IPS-18c (cell line): Measurements from ENCODE around the gene ZDHHC13.

Experiments
- H3K4me3 ChIP-seq: 2 replicates; pipeline ENCODE4 v1.7.0; 2013; ENCODE audit warnings: low read depth, mild to moderate bottlenecking, low read length, moderate library complexity; ENCODE audit not compliant: insufficient read depth
- H3K9me3 ChIP-seq: one replicate; pipeline ENCODE4 v1.6.1; 2013; ENCODE audit warnings: mild to moderate bottlenecking, low read length, moderate library complexity; ENCODE audit not compliant: control insufficient read depth, insufficient read depth

The ZDHHC13 gene

GRCh38 chr11:19216709-19217374 lies 99.9 kb downstream of the ZDHHC13 start:
- Histone ChIP-seq H3K9me3 (no peaks in the 10 kb centered on the region), H3K4me3 (no peak overlapping the region)

GRCh38 chr11:19218216-19218615 lies 101.2 kb downstream of the ZDHHC13 start:
- Histone ChIP-seq H3K4me3 (no peak overlapping the region), H3K9me3 (no peaks in the 10 kb centered on the region)

- H3K9me3 ChIP-seq: no peaks in the 10 kb centered on the region
- no peak overlapping the region for H3K4me3 ChIP-seq
Observed at GRCh38 chr11:19218786-19219460, 102.0 kb downstream of the ZDHHC13 start.

GRCh38 chr11:19220903-19221724 lies 104.1 kb downstream of the ZDHHC13 start:
- Histone ChIP-seq H3K9me3 (no peaks in the 10 kb centered on the region), H3K4me3 (no peak overlapping the region)

- Histone ChIP-seq H3K9me3 (no peaks in the 10 kb centered on the region), H3K4me3 (no peak overlapping the region)
Observed at GRCh38 chr11:19225123-19225522, 108.2 kb downstream of the ZDHHC13 start.

GRCh38 chr11:19225581-19225980 lies 108.6 kb downstream of the ZDHHC13 start:
- Histone ChIP-seq H3K4me3 (no peak overlapping the region), H3K9me3 (no peaks in the 10 kb centered on the region)
